GM10266 (cell line): ENCODE results near the gene A2ML1.

Experiments
- DNase-seq: peaks from one replicate; pipeline ENCODE4 v3.0.0; 2012; ENCODE audit errors: extremely low spot score
- CTCF ChIP-seq: IDR thresholded peaks from 2 replicates; pipeline ENCODE4 v1.5.1; 2012; ENCODE audit warnings: mild to moderate bottlenecking, low read depth; ENCODE audit not compliant: control insufficient read depth, insufficient read depth; ENCODE audit errors: missing control alignments

A2ML1 gene

GRCh38 chr12:8827551-8828256 lies 5.3 kb downstream of the A2ML1 start:
- no peak for DNase-seq
- no peak for TF ChIP-seq CTCF

- DNase-seq: no peak
- TF ChIP-seq CTCF: no peak
These were observed 6.1 kb downstream of the A2ML1 start for GRCh38 chr12:8828257-8829124.

- TF ChIP-seq CTCF: no peak
These were observed 6.7 kb downstream of the A2ML1 start for GRCh38 chr12:8829125-8829518.

GRCh38 chr12:8829621-8830020 lies 7.2 kb downstream of the A2ML1 start:
- DNase-seq: no peak
- no peak for TF ChIP-seq CTCF

More at GRCh38 chr12:8829125-8829518, 6.7 kb downstream of the A2ML1 start:
- DNase-seq: no peak

- DNase-seq: no peak
- TF ChIP-seq CTCF: no peak
These were observed 8.7 kb downstream of the A2ML1 start for GRCh38 chr12:8831116-8831515.

- TF ChIP-seq CTCF: no peak
- no peak for DNase-seq
These were observed 10.1 kb downstream of the A2ML1 start for GRCh38 chr12:8832500-8832899.

GRCh38 chr12:8834230-8834629 lies 11.8 kb downstream of the A2ML1 start:
- no peak for TF ChIP-seq CTCF
- no peak for DNase-seq
